ENCODE measurements around the gene GALNS. TPM values are rescaled to one million over a fixed set of nuclear protein-coding genes. Genes with fewer than 3 reads are reported as not detected.

The GALNS gene
- total and polyA plus RNA-seq, 2 experiments from 2014 or later: 19.6 to 53.5 TPM

DNA sequence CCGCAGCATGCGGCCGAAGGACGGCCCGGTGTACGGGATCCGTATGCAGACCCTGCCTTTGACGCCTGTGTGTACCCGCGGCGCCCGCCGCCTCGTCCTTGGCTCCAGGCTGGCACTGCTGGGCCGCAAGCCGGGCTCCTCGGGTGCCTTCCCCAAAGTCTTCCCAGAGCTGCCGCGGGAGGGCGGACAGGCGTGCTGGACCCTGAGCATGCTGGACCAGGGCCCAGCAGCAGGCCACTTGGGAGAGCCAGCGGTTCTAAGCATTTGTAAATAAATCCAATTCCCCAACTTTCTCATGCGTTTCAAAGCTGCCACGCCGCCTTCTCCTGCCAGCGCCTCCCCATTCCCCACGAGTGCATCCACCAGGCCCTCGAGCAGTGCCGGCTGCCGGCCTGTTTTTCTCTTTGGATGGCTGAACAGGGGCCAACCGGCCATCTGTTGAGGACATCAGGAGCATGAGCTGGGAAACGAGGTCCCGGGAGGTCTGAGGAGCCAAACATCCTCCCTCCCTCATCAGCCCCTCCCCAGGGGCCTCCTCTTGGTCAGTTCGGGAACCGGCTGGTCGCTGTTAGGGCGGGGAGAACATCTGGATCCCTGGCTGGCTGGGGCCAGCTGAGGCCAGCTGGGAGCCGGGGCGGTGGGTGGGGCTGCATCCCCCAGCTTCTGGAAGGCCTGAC is 30.2 kb upstream of the GALNS start:
- peak; percentile 55 for DNase-seq (ENCODE audit: low spot score)
- no peaks in the 10 kb centered on the region for H3K9me2 ChIP-seq (replicated peaks; ENCODE audit: insufficient read depth)
- H3K4me3 ChIP-seq: no peak overlapping the region
- peak overlapping the region; percentile 33 for H3K27ac ChIP-seq
- H3K27me3 ChIP-seq: no peaks in the 10 kb centered on the region
- H4K20me1 ChIP-seq (ENCODE audit: insufficient read depth, poor library complexity, severe bottlenecking): no peaks in the 10 kb centered on the region
- H3K9me3 ChIP-seq (ENCODE audit: low read depth): no peaks in the 10 kb centered on the region
- H3K79me2 ChIP-seq: no peaks in the 10 kb centered on the region
- no peaks in the 10 kb centered on the region for H3K36me3 ChIP-seq (replicated peaks; ENCODE audit: insufficient read depth, low read depth)
- no peak overlapping the region for H3K4me2 ChIP-seq
- H2AFZ ChIP-seq: no peak overlapping the region
- peaks cover 8% of the 10 kb centered on the region for H3K4me1 ChIP-seq (ENCODE audit: insufficient read depth)
- 80% methylated on average over 38 of the region's 39 CpGs for WGBS (ENCODE audit: low lambda C conversion rate, missing lambda C conversion rate)
- TF ChIP-seq EZH2phosphoT487 (IDR thresholded peaks at IDR 0.05; ENCODE audit: low read depth, severe bottlenecking, unreplicated experiment) (no peak), EZH2 (IDR thresholded peaks at IDR 0.05; ENCODE audit: borderline replicate concordance) (no peak)
- TF ChIP-seq, protein P1, sequence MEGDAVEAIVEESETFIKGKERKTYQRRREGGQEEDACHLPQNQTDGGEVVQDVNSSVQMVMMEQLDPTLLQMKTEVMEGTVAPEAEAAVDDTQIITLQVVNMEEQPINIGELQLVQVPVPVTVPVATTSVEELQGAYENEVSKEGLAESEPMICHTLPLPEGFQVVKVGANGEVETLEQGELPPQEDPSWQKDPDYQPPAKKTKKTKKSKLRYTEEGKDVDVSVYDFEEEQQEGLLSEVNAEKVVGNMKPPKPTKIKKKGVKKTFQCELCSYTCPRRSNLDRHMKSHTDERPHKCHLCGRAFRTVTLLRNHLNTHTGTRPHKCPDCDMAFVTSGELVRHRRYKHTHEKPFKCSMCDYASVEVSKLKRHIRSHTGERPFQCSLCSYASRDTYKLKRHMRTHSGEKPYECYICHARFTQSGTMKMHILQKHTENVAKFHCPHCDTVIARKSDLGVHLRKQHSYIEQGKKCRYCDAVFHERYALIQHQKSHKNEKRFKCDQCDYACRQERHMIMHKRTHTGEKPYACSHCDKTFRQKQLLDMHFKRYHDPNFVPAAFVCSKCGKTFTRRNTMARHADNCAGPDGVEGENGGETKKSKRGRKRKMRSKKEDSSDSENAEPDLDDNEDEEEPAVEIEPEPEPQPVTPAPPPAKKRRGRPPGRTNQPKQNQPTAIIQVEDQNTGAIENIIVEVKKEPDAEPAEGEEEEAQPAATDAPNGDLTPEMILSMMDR (IDR thresholded peaks at IDR 0.05; ENCODE audit: poor library complexity): no peak

DNA sequence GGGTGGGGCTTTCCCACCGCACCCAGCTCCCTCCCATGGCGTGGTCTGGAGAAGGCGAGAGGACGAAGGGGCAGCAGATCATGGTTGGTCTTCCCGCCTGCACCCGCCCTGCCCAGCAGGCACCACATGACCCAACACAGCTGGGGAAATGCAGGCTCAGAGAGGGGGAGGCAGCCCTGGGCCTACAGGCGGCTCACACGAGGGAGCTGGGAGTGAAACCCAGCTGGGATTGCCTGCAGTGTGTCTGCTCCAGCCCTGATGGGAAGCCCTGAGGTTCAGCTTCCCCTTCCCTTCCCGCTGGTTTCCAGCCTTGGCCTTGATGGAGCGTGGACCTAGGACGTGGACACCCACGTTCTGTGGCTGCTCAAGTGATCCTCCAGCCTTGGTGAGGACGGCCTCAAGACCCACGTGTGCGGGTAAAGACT is 29.7 kb upstream of the GALNS start:
- Histone ChIP-seq H2AFZ (no peak overlapping the region), H3K79me2 (no peaks in the 10 kb centered on the region), H3K27me3 (no peaks in the 10 kb centered on the region), H3K4me2 (no peak overlapping the region), H4K20me1 (ENCODE audit: insufficient read depth, poor library complexity, severe bottlenecking) (no peaks in the 10 kb centered on the region), H3K4me3 (no peak overlapping the region), H3K9me3 (ENCODE audit: low read depth) (no peaks in the 10 kb centered on the region), H3K4me1 (ENCODE audit: insufficient read depth) (peaks cover 8% of the 10 kb centered on the region), H3K36me3 (replicated peaks; ENCODE audit: insufficient read depth, low read depth) (no peaks in the 10 kb centered on the region), H3K27ac (peak overlapping the region; percentile 33), H3K9me2 (replicated peaks; ENCODE audit: insufficient read depth) (no peaks in the 10 kb centered on the region)
- TF ChIP-seq, protein P1 (IDR thresholded peaks at IDR 0.05; ENCODE audit: poor library complexity): no peak
- TF ChIP-seq EZH2phosphoT487 (IDR thresholded peaks at IDR 0.05; ENCODE audit: low read depth, severe bottlenecking, unreplicated experiment) (no peak), EZH2 (IDR thresholded peaks at IDR 0.05; ENCODE audit: borderline replicate concordance) (no peak)
- DNase-seq (ENCODE audit: low spot score): no peak
- 95% methylated on average over 15 of the region's 15 CpGs for WGBS (ENCODE audit: low lambda C conversion rate, missing lambda C conversion rate)

DNA sequence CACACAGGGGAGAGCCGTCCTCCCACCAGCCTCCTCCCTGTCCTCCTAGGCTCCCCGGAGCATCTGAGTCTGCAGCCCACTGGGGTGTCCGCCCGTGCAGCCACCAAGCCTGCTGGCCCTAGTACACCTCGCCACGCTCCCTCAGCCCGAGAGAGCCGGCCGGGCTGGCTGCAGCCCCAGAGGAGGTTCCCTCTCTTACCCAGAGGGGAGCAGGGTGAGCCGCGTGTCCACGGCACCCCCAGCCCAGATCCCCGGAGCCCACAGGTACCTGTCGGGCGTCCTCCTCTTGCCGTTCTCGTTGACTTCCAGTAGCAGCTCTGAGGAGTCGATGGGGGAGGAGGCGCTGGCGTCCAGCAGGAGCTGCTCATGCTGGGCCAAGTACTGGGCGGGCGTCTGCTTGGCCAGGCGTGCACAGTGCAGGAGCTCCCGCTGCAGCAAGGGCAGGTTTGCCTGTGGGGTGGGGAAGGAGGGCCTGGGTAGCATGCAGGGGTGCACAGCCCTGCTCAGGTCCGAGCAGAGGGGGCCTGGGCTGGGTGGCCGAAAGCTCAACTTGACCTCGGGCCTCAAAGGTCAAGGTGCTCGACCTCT is 29.0 kb upstream of the GALNS start:
- TF ChIP-seq EZH2 (IDR thresholded peaks at IDR 0.05; ENCODE audit: borderline replicate concordance): no peak
- TF ChIP-seq, protein P1 (IDR thresholded peaks at IDR 0.05; ENCODE audit: poor library complexity): no peak
- no peak for TF ChIP-seq EZH2phosphoT487 (IDR thresholded peaks at IDR 0.05; ENCODE audit: low read depth, severe bottlenecking, unreplicated experiment)
- Histone ChIP-seq H3K27me3 (no peaks in the 10 kb centered on the region), H3K4me3 (no peak overlapping the region), H3K4me2 (no peak overlapping the region), H3K27ac (no peak overlapping the region), H3K79me2 (no peaks in the 10 kb centered on the region), H3K9me2 (replicated peaks; ENCODE audit: insufficient read depth) (no peaks in the 10 kb centered on the region), H4K20me1 (ENCODE audit: insufficient read depth, poor library complexity, severe bottlenecking) (no peaks in the 10 kb centered on the region), H2AFZ (no peak overlapping the region), H3K4me1 (ENCODE audit: insufficient read depth) (peaks cover 12% of the 10 kb centered on the region), H3K9me3 (ENCODE audit: low read depth) (no peaks in the 10 kb centered on the region), H3K36me3 (replicated peaks; ENCODE audit: insufficient read depth, low read depth) (no peaks in the 10 kb centered on the region)
- no peak for DNase-seq (ENCODE audit: low spot score)
- WGBS (ENCODE audit: low lambda C conversion rate, missing lambda C conversion rate): 92% methylated on average over 27 of the region's 28 CpGs
